ENCODE measurements around the gene SH3D21.

Gene SH3D21

DNA sequence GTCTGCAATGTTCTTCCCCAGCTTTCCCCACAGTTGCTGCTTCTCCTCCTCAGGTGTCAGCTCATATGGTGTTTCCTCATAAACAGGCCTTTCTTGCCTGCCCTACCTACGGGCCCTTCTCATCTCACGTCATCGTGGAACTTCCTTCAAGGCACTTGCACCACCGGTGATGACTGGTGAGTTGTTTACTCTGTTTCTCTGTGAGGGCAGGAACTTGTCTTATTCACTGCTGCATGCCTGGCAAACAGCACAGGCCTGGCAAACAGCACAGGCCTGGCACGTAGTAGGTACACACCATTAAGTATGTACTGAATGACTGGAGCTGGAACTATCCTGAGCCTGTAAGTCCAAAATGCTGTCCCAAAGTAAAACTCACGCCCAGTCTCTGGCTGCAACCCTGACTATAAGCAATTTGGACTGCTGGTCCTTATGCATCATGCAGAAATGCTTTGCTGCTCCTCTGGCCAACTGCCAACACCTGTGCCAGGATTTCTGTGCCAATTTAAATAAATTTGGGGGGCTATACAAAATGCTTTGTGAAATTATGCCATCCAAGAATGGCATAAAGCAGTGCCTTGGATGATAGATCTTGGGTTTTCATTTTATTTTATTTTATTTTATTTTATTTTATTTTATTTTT, 53.9 kb downstream of the SH3D21 start:
- peak in 2 of 4 experiments; percentile 13 to 28 for DNase-seq

GRCh38 chr1:36365381-36365780, 59.2 kb downstream of the SH3D21 start:
- no peak for DNase-seq

- peak in 2 of 4 experiments; percentile 43 to 52 for DNase-seq
Measured at GRCh38 chr1:36366091-36366661, 60.0 kb downstream of the SH3D21 start.

DNA sequence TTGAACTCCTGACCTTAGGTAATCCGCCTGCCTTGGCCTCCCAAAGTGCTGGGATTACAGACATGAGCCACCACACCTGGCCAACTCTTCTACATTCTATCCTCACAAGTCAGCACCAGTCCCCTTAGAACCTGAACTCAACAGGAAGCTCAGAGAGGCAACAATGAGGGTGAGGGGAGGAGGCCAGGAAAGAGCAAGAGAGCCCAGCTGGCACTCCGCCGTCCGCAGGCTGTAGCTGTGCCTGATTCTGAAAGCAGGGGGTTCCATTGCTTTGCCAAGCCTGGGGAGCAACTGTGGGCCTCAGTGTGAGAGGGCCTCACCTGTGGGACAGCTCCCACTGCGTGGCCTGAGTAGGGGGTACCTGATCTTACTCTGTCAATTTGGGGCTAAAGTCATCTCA, 60.9 kb downstream of the SH3D21 start:
- peak in 1 of 4 experiments; percentile 32 for DNase-seq

DNA sequence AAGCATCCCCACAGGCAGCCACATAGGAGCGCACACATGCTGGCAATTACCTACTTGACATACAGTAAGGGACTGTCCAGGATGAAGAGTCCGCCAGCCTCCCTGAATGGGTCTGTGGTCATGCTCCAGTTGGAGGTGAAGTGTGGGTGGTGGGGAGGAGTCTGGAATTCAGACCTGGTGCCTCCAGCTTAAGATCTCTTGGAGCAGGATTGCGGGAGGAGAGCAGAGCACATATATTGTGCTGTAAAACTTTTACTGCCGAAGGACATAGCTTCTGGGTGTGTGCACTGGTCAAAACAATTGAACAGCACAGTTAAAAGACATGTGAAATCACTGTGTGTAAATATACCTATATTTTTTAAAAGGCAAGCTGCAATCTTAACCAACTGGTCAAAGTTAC, 61.6 kb downstream of the SH3D21 start:
- DNase-seq = no peak

DNA sequence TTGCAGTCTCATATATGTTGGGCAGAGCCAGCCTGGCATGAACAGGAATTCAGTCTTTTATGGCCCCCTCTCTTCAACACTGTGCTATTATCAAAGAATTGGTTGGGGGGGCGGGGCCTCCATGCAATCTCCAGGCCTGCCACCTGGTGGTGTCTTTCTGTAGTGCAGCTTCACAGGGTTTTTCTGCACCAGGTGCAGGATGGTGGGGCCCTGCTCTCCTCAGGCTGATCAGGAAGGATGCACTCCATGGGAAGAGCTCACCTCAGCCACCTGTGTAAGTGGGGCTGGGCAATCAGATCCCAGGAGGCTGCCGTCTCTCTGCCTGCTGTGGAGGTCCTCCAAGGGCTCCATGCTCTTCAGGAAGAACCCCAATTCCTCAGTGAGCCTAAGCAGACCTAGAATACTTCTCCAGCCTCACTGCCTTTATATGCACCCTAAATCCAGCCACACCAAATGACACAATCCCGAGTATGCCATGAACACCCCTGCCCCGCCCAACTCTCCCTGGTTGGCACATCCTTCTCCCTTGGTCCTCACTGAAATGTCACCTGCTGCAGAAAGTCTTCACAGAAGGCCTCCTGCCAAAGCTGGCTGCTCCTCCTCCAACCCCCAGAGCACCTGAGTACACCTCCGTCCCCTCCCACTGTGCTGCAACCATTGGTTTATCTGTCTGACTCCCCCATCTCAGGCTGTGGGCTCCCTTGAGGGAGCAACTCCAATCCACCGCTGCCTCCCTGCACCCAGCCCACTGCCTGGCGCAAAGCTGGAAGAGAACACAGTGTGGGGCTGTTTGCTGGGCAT, 63.1 kb downstream of the SH3D21 start:
- peak; percentile 55 to 84 (median 82) for DNase-seq
